ENCODE results near the gene MTMR12.

MTMR12 gene

DNA sequence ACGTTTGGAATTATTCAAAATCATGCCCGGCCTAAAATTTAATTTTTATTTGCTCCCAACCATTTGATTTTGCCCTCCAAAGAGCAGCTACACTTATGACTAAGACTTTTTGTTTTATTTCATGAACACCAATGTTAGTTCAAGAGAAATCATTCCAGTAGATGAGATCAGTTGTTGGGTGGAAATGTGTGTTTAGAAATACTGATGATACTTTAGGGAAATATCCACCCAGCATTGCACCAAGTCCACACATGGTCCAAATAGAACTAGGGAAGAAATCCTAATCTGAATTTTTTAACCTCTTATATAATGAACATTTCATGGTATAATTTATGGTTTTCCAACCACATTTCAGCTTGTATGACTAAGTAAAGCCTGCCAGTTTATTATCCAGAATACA lies 110.3 kb downstream of the MTMR12 start:
- no peak overlapping the region for H3K4me3 ChIP-seq (ENCODE audit: low read depth, low read length)
- no peak for DNase-seq (ENCODE audit: low read depth)
- TF ChIP-seq, protein P1, sequence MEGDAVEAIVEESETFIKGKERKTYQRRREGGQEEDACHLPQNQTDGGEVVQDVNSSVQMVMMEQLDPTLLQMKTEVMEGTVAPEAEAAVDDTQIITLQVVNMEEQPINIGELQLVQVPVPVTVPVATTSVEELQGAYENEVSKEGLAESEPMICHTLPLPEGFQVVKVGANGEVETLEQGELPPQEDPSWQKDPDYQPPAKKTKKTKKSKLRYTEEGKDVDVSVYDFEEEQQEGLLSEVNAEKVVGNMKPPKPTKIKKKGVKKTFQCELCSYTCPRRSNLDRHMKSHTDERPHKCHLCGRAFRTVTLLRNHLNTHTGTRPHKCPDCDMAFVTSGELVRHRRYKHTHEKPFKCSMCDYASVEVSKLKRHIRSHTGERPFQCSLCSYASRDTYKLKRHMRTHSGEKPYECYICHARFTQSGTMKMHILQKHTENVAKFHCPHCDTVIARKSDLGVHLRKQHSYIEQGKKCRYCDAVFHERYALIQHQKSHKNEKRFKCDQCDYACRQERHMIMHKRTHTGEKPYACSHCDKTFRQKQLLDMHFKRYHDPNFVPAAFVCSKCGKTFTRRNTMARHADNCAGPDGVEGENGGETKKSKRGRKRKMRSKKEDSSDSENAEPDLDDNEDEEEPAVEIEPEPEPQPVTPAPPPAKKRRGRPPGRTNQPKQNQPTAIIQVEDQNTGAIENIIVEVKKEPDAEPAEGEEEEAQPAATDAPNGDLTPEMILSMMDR (IDR thresholded peaks at IDR 0.05; ENCODE audit: control insufficient read depth, extremely low read depth, insufficient read depth): no peak

DNA sequence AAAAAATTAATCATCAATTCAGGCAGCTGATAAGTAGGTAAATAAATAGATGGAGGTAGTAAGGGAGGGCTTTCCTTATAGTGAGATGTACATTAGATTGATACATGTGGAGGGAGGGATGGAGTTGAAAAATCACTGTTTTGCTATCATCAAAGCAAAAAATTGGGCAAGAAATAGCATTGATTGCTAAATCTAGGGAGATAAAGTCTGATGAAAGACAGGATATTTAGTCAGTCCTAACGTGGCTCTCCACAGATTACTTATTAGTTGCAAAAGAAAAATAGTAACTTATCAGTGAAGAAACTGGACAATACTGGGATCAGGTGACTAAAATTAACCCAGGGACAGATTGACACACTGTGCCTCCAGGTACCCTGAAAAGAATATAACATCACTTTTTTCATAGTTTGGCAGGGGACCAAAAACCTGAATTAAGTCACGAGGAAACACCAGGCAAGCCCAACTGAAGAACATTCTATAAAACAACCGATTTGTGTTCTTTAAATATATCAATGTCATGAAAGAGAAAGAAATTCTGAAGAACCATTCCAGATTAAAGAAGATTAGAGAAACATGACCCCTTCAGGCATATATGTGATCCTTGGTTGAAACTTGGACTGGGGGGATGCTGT lies 111.5 kb downstream of the MTMR12 start:
- no peak for DNase-seq (ENCODE audit: low read depth)
- TF ChIP-seq, protein P1 (IDR thresholded peaks at IDR 0.05; ENCODE audit: control insufficient read depth, extremely low read depth, insufficient read depth): no peak
- no peak overlapping the region for H3K4me3 ChIP-seq (ENCODE audit: low read depth, low read length)

DNA sequence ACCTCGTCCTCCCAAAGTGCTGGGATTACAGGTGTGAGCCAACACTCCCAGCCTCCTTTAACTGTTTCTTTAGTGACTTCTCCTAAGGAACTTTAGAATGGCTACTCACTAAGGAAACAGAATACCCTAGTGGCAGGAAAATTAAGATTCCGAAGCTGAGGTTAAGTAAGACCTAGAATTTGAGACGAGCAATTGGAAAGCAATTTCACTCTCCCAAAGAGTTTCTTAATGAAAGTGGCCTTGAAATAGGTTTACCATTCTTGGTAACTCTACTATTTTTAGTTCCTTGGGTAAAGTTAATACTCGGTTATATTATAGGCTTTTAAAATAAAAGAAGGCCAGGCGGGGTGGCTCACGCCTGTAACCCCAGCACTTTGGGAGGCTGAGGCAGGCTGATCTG lies 115.7 kb downstream of the MTMR12 start:
- no peak for DNase-seq (ENCODE audit: low read depth)
- no peak overlapping the region for H3K4me3 ChIP-seq (ENCODE audit: low read depth, low read length)
- TF ChIP-seq, protein P1 (IDR thresholded peaks at IDR 0.05; ENCODE audit: control insufficient read depth, extremely low read depth, insufficient read depth): no peak

DNA sequence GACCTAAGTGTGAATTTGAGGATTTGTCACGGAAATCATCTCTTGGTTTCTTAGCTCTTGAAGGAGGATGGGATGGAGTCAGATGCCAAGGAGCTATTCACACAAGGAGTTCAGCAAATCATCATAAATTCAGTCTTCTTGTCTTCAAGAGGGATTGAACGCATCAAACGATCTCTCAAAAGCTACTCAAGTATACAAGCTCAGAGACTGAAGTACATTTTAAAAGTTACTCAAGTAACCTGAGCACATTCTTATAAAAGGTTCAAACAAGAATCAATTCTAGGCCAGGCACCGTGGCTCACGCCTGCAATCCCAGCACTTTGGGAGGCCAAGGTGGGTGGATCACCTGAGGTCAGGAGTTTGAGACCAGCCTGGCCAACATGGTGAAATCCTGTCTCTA lies 117.5 kb downstream of the MTMR12 start:
- no peak overlapping the region for H3K4me3 ChIP-seq (ENCODE audit: low read depth, low read length)
- no peak for DNase-seq (ENCODE audit: low read depth)
- TF ChIP-seq, protein P1 (IDR thresholded peaks at IDR 0.05; ENCODE audit: control insufficient read depth, extremely low read depth, insufficient read depth): no peak

DNA sequence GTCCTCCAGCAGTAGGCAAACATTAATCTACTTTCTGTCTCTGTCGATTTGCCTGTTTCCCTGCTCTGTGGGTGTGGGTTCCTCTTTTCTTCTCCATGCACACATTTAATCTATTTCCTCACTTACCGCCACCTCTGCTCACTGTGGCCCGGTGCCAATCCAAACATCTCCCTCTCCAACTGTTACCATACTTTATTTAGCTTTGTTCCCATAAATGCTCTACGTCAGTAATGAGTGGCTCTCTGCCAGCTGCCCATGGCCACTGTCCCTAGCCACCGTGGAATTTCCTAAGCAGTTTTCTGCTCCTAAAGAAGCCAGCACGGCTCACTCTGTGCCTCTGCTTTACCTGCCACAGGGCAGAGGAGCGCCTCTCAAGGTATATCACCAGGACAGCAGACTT lies 119.1 kb downstream of the MTMR12 start:
- H3K4me3 ChIP-seq (ENCODE audit: low read depth, low read length): peak overlapping the region; percentile 26
- TF ChIP-seq, protein P1 (IDR thresholded peaks at IDR 0.05; ENCODE audit: control insufficient read depth, extremely low read depth, insufficient read depth): no peak
- DNase-seq (ENCODE audit: low read depth): peak; percentile 97

DNA sequence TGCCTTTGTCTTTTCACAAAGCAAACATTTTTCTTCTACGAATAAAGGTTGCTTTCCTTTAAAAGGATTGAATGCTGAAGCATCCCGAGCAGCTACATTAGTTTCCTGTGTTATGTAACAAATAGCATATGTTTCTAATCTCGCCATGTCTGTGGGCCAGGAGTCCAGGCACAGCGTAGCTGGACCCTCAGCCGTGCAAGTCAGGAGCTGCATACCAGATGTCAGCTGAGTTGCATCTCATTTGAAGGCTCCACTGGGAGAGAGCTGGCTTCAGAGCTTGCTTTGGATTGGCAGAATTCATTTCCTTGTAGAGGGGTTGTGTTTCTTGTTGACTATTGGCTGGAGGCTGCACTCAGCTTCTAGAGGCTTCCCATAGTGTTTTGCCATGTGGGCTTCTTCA lies 122.6 kb downstream of the MTMR12 start:
- DNase-seq (ENCODE audit: low read depth): no peak
- TF ChIP-seq, protein P1 (IDR thresholded peaks at IDR 0.05; ENCODE audit: control insufficient read depth, extremely low read depth, insufficient read depth): no peak
- no peak overlapping the region for H3K4me3 ChIP-seq (ENCODE audit: low read depth, low read length)

DNA sequence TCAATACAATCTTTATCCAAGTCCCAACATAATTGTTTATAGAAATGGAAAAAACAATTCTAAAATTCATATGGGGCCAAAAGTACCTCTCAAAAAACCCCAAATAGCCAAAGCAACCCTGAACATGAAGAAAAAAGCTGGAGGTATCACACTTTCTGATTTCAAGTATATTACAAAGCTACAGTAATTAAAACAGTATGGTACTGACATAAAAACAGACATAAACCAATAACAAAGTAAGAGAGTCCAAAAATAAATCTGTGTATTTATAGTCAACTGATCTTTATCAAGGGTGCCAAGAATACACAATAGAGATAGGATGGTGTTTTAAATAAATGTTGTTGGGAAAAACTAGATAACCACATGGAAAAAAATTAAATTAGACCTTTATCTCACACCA lies 125.1 kb downstream of the MTMR12 start:
- no peak overlapping the region for H3K4me3 ChIP-seq (ENCODE audit: low read depth, low read length)
- no peak for DNase-seq (ENCODE audit: low read depth)
- TF ChIP-seq, protein P1 (IDR thresholded peaks at IDR 0.05; ENCODE audit: control insufficient read depth, extremely low read depth, insufficient read depth): no peak
